Astrocyte of the cerebellum (primary cell): ENCODE data around the gene RFNG.

Source experiments
- DNase-seq: peaks from one replicate; pipeline ENCODE4 v3.0.0-alpha.2; 2011; ENCODE audit warnings: low read depth
- H3K4me3 ChIP-seq: 2 replicates; pipeline ENCODE4 v1.5.1; 2011; ENCODE audit warnings: mild to moderate bottlenecking, low read depth, low read length, moderate library complexity
- in situ Hi-C: cut with HindIII; loops from 2 replicates; pipeline ENCODE4 v1.10.0; 2017; ENCODE audit warnings: low sequenced_read_pairs
- TF ChIP-seq, protein P1 (sequence below): IDR thresholded peaks from 2 replicates; pipeline ENCODE4 v1.5.1; 2012; ENCODE audit warnings: low read length, low read depth, moderate library complexity, mild to moderate bottlenecking; ENCODE audit errors: missing control alignments

The RFNG gene

DNA sequence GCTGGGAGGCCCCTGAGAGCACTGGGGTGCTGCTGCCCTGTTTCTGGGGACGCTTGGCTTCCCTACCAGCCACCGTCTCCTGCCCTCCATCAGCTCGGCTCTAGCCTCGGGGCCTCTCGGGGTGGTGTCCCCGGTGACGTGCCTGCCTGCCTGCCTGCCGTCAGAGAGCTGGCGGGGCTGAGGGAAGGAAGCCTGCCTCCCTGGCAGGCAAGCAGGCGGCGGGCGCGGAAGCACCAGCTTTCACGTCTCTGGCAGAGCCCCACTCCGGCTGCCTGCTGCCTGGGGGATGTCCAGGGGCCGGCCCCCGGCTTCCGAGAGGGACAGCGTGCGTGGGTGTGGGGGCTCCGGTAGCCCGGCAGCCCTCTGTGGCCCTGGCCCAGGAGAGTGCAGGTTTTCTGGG, 38.3 kb downstream of the RFNG start:
- in situ Hi-C loops = no loop called here
- no peak for DNase-seq

DNA sequence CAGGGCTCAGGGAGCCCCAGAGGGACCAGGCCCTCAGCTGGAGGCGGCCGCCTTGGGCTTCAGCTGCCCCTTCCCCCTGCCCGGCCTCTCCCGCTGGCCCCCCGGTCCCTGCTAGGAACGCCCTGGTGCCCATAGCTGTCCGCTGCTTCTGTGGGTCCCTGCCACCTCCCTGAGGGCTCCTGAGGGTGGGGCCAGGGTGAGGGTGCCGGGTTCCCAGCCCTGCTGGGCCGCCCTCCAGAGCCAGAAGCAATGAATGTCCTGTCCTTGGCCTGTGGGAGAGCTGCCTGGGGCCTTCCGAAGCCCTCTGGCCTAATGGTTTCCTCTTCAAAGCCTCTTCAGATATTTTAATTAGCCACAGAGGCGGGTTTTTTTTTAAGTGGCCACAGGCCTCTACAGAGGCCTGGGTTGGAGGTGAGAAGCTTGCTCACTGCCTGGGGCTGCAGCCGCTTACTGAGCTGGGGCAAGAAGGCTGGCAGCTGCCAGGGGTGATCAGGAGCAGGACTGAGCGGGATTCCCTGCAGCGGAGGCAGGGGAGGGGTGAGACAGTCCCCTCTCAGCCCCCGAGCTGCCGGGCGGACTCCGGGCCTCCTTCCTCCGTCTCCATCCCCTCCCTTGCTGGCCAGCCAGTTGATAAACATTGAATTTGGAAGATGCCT, 38.8 kb downstream of the RFNG start:
- in situ Hi-C loops = no loop called here
- no peak for DNase-seq
- H3K4me3 ChIP-seq = no peak overlapping the region
- TF ChIP-seq, protein P1, sequence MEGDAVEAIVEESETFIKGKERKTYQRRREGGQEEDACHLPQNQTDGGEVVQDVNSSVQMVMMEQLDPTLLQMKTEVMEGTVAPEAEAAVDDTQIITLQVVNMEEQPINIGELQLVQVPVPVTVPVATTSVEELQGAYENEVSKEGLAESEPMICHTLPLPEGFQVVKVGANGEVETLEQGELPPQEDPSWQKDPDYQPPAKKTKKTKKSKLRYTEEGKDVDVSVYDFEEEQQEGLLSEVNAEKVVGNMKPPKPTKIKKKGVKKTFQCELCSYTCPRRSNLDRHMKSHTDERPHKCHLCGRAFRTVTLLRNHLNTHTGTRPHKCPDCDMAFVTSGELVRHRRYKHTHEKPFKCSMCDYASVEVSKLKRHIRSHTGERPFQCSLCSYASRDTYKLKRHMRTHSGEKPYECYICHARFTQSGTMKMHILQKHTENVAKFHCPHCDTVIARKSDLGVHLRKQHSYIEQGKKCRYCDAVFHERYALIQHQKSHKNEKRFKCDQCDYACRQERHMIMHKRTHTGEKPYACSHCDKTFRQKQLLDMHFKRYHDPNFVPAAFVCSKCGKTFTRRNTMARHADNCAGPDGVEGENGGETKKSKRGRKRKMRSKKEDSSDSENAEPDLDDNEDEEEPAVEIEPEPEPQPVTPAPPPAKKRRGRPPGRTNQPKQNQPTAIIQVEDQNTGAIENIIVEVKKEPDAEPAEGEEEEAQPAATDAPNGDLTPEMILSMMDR = no peak

More for the DNA sequence above, 38.3 kb downstream of the RFNG start:
- no peak overlapping the region for H3K4me3 ChIP-seq
- TF ChIP-seq, protein P1 = no peak

DNA sequence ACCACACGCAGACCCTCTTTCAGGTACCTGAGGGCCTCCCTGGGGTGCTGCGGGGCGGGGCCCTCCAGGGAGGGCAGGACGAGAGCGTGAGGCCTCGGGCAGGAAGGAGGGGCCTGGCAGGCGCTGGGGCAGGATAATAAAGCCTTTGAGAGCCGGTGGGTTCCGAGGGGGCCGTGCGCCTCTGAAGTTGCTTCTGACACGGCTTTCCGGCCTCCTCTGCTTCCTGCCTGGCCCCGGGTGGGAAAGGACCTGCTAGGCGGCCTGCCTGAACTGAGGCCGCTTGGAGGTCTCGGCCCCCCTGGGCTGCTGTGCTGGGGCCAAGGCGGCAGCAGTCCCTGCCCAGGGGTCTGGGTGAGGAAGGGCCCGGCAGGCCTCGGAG, 39.4 kb downstream of the RFNG start:
- H3K4me3 ChIP-seq = no peak overlapping the region

DNA sequence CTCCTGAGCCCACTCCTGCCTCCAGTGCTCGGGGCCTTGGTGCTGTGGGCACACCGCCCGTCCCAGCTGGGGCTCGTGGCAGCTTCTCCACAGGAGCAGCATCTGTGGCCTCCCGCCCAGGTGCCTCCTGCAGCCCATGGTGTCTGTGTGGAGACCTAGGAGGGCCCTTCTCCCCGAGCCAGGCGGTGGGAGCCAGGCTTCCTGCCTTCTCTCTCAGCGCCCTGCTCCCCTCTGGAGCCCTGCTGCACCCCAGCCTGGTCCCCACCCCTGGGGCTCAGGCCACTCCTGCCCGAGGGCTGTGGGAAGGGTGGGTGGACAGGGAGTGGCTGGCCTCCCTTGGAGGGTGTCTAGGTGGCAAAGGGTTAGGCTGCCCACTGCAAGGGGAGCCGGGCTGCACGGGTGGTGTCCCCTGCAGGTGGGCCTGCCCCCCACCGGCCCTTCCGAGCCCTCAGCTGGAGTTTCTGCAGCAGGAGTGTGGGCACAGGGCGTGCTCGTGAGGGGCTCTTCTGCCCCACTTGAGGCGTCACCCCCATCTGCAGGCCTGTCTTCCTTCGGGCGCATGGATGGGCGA, 39.9 kb downstream of the RFNG start:
- TF ChIP-seq, protein P1 = no peak
- no peak overlapping the region for H3K4me3 ChIP-seq
- in situ Hi-C loops = no loop called here
- DNase-seq = no peak

More for the DNA sequence above, 39.4 kb downstream of the RFNG start:
- no peak for DNase-seq
- in situ Hi-C loops = no loop called here
- TF ChIP-seq, protein P1 = no peak

DNA sequence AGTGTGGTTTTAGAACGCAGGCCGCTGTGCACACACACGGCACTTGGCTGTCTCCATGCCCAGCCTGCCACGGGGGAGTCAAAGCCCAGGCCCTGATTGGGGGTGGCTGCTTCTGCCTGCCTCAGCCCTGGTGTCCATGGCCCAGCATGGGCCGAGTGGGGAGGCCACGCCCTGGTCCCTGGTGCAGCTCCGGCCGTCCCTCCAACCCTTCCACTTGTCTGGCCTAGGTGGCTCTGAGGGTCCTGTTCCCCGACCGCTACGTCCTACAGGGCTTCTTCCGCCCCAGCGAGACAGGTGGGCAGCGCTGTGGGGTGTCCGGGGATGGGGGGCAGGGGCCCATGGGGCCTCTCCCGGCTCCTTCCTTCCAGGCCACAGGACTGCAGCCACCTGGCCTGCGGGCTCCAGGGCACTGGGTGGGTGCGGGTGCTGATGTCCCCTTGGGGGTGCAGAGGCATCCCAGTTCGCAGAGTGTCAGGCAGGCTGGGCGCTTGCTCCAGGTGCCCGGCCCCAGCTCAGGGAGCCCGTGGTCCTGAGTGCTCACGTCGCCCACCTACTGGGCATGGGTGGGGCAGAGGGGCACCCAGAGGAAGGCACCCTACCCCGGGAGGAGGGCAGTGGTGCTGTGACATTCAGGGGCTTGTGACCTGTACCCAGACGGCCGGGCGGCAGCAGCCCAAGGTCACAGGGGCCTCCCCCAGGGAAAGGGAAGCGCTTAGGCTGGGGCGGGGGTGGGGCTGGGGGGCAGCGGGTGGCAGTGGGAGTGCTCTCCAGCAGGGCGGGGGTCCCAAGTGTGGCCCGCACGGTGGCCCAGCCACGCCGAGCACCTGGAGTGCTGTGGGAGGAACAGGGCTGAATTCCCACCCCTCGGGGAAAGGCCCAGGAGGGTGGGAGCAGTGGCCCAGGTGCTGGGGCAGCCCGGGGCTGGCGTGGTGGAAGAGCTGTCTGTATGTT, 40.8 kb downstream of the RFNG start:
- TF ChIP-seq, protein P1 = no peak
- no peak for DNase-seq
- in situ Hi-C loops = no loop called here
- H3K4me3 ChIP-seq = no peak overlapping the region

DNA sequence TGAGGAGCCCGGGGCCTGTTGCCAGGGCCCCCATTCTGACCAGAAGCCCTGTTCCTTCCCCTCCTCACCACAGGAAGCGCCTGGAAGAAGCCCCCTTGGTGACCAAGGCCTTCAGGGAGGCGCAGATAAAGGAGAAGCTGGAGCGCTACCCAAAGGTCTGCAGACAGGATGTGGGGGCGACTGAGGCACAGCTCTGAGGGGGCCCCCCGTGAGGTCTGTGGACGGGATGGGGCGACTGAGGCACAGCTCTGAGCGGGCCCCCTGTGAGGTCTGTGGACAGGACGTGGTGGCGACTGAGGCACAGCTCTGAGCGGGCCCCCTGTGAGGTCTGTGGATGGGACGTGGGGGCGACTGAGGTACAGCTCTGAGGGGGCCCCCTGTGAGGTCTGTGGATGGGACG, 42.2 kb downstream of the RFNG start:
- in situ Hi-C loops = no loop called here
- no peak overlapping the region for H3K4me3 ChIP-seq
- TF ChIP-seq, protein P1 = no peak
- no peak for DNase-seq
